ENCODE data around the gene SLC24A3. TPM values are rescaled to one million over a fixed set of nuclear protein-coding genes. Genes with fewer than 3 reads are reported as not detected.
A peak's percentile ranks its signal among the peaks of the same experiment; 100 is the strongest.

SLC24A3 gene
- total and polyA plus RNA-seq, 5 donors, result 0.57 to 1.1 (median 0.76) TPM

GRCh38 chr20:19648024-19648423, 435.6 kb downstream of the SLC24A3 start:
- no peaks in the 10 kb centered on the region for H3K27me3 ChIP-seq (ENCODE audit: control insufficient read depth, insufficient read depth)
- no peak overlapping the region for H3K27ac ChIP-seq (ENCODE audit: low read length)
- DNase-seq (no peak), ATAC-seq (no peak)
- 82% methylated on average over 2 of the region's 2 CpGs for WGBS
- no peak overlapping the region for H3K4me3 ChIP-seq (ENCODE audit: low read length)
- H3K9me3 ChIP-seq (ENCODE audit: control insufficient read depth, low read length), result no peaks in the 10 kb centered on the region
- intact Hi-C loops (cut with DNase I), result loop anchor here in 1 of 4 donors (5.0 kb wide), 1 partner anchor 936 kb away; no protein-coding TSS in a partner anchor
- no peaks in the 10 kb centered on the region for H3K4me1 ChIP-seq (ENCODE audit: control insufficient read depth, insufficient read depth, low read length)

DNA sequence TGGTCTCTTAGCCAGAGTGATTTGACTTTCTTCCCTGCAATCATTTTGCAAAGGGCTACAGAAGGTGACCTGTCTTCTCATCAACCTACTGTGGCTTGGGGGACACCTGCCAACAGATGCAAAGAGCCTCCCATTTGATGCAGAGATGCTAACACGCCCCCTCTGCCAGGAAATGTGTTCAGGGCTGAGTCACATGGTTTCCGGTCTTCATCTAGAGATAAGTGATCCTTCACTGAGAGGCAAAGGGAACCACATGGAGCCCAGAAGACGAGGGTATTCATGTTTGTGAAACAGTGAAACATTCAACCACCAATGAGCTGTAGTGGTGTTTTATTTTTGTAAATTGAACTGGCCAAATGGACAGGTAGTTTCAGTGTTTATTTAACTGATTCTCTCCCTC, 436.6 kb downstream of the SLC24A3 start:
- WGBS, result 48% methylated on average over 3 of the region's 3 CpGs
- Histone ChIP-seq H3K27ac (ENCODE audit: low read length) (no peak overlapping the region), H3K4me1 (ENCODE audit: control insufficient read depth, insufficient read depth, low read length) (no peaks in the 10 kb centered on the region), H3K4me3 (ENCODE audit: low read length) (no peak overlapping the region), H3K27me3 (ENCODE audit: control insufficient read depth, insufficient read depth) (no peaks in the 10 kb centered on the region), H3K9me3 (ENCODE audit: control insufficient read depth, low read length) (no peaks in the 10 kb centered on the region)
- DNase-seq (no peak), ATAC-seq (no peak)
- intact Hi-C loops (cut with DNase I), result loop anchor here in 1 of 4 donors (5.0 kb wide), 1 partner anchor 937 kb away; no protein-coding TSS in a partner anchor

- WGBS, result 63% methylated on average over 5 of the region's 5 CpGs
- intact Hi-C loops (cut with DNase I), result loop anchor here in 1 of 4 donors (10.0 kb wide), 1 partner anchor 748 kb away; no protein-coding TSS in a partner anchor
- Histone ChIP-seq H3K27me3 (ENCODE audit: control insufficient read depth, insufficient read depth) (no peaks in the 10 kb centered on the region), H3K27ac (ENCODE audit: low read length) (no peak overlapping the region), H3K4me3 (ENCODE audit: low read length) (no peak overlapping the region), H3K4me1 (ENCODE audit: control insufficient read depth, insufficient read depth, low read length) (no peaks in the 10 kb centered on the region), H3K9me3 (ENCODE audit: control insufficient read depth, low read length) (no peaks in the 10 kb centered on the region)
- DNase-seq, result no peak
- ATAC-seq, result no peak
These were observed 440.2 kb downstream of the SLC24A3 start for GRCh38 chr20:19652591-19653026.

GRCh38 chr20:19653327-19653726, 440.9 kb downstream of the SLC24A3 start:
- ATAC-seq (no peak), DNase-seq (no peak)
- Histone ChIP-seq H3K27ac (ENCODE audit: low read length) (no peak overlapping the region), H3K4me1 (ENCODE audit: control insufficient read depth, insufficient read depth, low read length) (no peaks in the 10 kb centered on the region), H3K4me3 (ENCODE audit: low read length) (no peak overlapping the region), H3K27me3 (ENCODE audit: control insufficient read depth, insufficient read depth) (no peaks in the 10 kb centered on the region), H3K9me3 (ENCODE audit: control insufficient read depth, low read length) (no peaks in the 10 kb centered on the region)
- intact Hi-C loops (cut with DNase I), result loop anchor here in 1 of 4 donors (10.0 kb wide), 1 partner anchor 749 kb away; no protein-coding TSS in a partner anchor
- 70% methylated on average over 6 of the region's 6 CpGs for WGBS

DNA sequence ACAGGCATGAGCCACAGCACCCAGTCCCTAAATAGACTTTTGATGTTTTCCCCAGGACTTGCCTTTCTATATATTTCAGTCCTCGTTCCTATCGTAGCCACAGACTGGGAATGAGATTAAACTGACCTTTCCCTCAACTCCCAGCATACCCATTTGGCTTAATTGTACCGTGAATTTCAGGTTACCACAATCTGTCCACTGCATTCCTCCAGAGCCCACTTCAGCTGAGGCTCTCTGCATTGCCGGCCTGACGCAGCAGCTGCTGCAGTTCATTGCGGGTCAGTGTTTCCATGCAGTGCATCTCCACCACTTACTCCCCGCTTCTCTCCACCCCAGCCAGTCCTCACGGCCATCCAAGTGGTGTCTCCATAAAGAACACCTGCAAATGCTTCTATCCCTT, 442.5 kb downstream of the SLC24A3 start:
- no peak for ATAC-seq
- Histone ChIP-seq H3K4me1 (ENCODE audit: control insufficient read depth, insufficient read depth, low read length) (no peaks in the 10 kb centered on the region), H3K9me3 (ENCODE audit: control insufficient read depth, low read length) (no peaks in the 10 kb centered on the region), H3K4me3 (ENCODE audit: low read length) (no peak overlapping the region), H3K27ac (ENCODE audit: low read length) (no peak overlapping the region), H3K27me3 (ENCODE audit: control insufficient read depth, insufficient read depth) (no peaks in the 10 kb centered on the region)
- intact Hi-C loops (cut with DNase I), result loop anchor here in 1 of 4 donors (10.0 kb wide), 1 partner anchor 750 kb away; no protein-coding TSS in a partner anchor
- WGBS, result 89% methylated on average over 8 of the region's 8 CpGs
- no peak for DNase-seq

GRCh38 chr20:19658137-19658536, 445.7 kb downstream of the SLC24A3 start:
- 84% methylated on average over 15 of the region's 15 CpGs for WGBS
- H3K4me3 ChIP-seq (ENCODE audit: low read length), result no peak overlapping the region
- ATAC-seq, result no peak
- intact Hi-C loops (cut with DNase I), result loop anchor here in 1 of 4 donors (10.0 kb wide), 1 partner anchor 753 kb away; no protein-coding TSS in a partner anchor
- H3K27ac ChIP-seq (ENCODE audit: low read length), result no peak overlapping the region
- H3K9me3 ChIP-seq (ENCODE audit: control insufficient read depth, low read length), result no peaks in the 10 kb centered on the region
- H3K4me1 ChIP-seq (ENCODE audit: control insufficient read depth, insufficient read depth, low read length), result no peaks in the 10 kb centered on the region
- DNase-seq, result no peak
- H3K27me3 ChIP-seq (ENCODE audit: control insufficient read depth, insufficient read depth), result no peaks in the 10 kb centered on the region

GRCh38 chr20:19659448-19659847, 447.0 kb downstream of the SLC24A3 start:
- Histone ChIP-seq H3K9me3 (ENCODE audit: control insufficient read depth, low read length) (no peaks in the 10 kb centered on the region), H3K27ac (ENCODE audit: low read length) (no peak overlapping the region), H3K4me1 (ENCODE audit: control insufficient read depth, insufficient read depth, low read length) (no peaks in the 10 kb centered on the region), H3K27me3 (ENCODE audit: control insufficient read depth, insufficient read depth) (no peaks in the 10 kb centered on the region), H3K4me3 (ENCODE audit: low read length) (no peak overlapping the region)
- ATAC-seq (no peak), DNase-seq (no peak)
- intact Hi-C loops (cut with DNase I), result loop anchor here in 1 of 4 donors (10.0 kb wide), 1 partner anchor 755 kb away; no protein-coding TSS in a partner anchor
- 79% methylated on average over 7 of the region's 7 CpGs for WGBS

GRCh38 chr20:19660808-19661378, 448.5 kb downstream of the SLC24A3 start:
- Histone ChIP-seq H3K27ac (ENCODE audit: low read length) (no peak overlapping the region), H3K4me1 (ENCODE audit: control insufficient read depth, insufficient read depth, low read length) (no peaks in the 10 kb centered on the region), H3K4me3 (ENCODE audit: low read length) (no peak overlapping the region), H3K27me3 (ENCODE audit: control insufficient read depth, insufficient read depth) (no peaks in the 10 kb centered on the region), H3K9me3 (ENCODE audit: control insufficient read depth, low read length) (no peaks in the 10 kb centered on the region)
- no peak for DNase-seq
- no peak for ATAC-seq
- WGBS, result 74% methylated on average over 9 of the region's 9 CpGs
- intact Hi-C loops (cut with DNase I), result loop anchor here in 3 of 4 donors (5.0 kb wide), 1 partner anchor 454 kb away; no protein-coding TSS in a partner anchor

- no peaks in the 10 kb centered on the region for H3K27me3 ChIP-seq (ENCODE audit: control insufficient read depth, insufficient read depth)
- DNase-seq, result peak; percentile 55 to 78 (median 73)
- H3K4me3 ChIP-seq (ENCODE audit: low read length), result no peak overlapping the region
- H3K27ac ChIP-seq (ENCODE audit: low read length), result no peak overlapping the region
- H3K9me3 ChIP-seq (ENCODE audit: control insufficient read depth, low read length), result no peaks in the 10 kb centered on the region
- ATAC-seq, result peak; percentile 76 to 83
- 34% methylated on average over 19 of the region's 19 CpGs for WGBS
- H3K4me1 ChIP-seq (ENCODE audit: control insufficient read depth, insufficient read depth, low read length), result no peaks in the 10 kb centered on the region
- intact Hi-C loops (cut with DNase I), result loop anchor here (2.0 to 5.0 kb wide), 2 partner anchors 455 kb away; no protein-coding TSS in a partner anchor
These were observed 449.5 kb downstream of the SLC24A3 start for GRCh38 chr20:19661717-19662636.

- DNase-seq, result no peak
- H3K4me1 ChIP-seq (ENCODE audit: control insufficient read depth, insufficient read depth, low read length), result no peaks in the 10 kb centered on the region
- H3K27ac ChIP-seq (ENCODE audit: low read length), result no peak overlapping the region
- ATAC-seq, result no peak
- intact Hi-C loops (cut with DNase I), result loop anchor here (2.0 to 5.0 kb wide), 2 partner anchors 455 to 456 kb away; no protein-coding TSS in a partner anchor
- H3K27me3 ChIP-seq (ENCODE audit: control insufficient read depth, insufficient read depth), result no peaks in the 10 kb centered on the region
- H3K9me3 ChIP-seq (ENCODE audit: control insufficient read depth, low read length), result no peaks in the 10 kb centered on the region
- 48% methylated on average over 9 of the region's 9 CpGs for WGBS
- no peak overlapping the region for H3K4me3 ChIP-seq (ENCODE audit: low read length)
These were observed 450.2 kb downstream of the SLC24A3 start for GRCh38 chr20:19662637-19662995.

- DNase-seq, result no peak
- no peaks in the 10 kb centered on the region for H3K4me1 ChIP-seq (ENCODE audit: control insufficient read depth, insufficient read depth, low read length)
- H3K27me3 ChIP-seq (ENCODE audit: control insufficient read depth, insufficient read depth), result no peaks in the 10 kb centered on the region
- no peak overlapping the region for H3K4me3 ChIP-seq (ENCODE audit: low read length)
- H3K9me3 ChIP-seq (ENCODE audit: control insufficient read depth, low read length), result no peaks in the 10 kb centered on the region
- no peak for ATAC-seq
- WGBS, result 91% methylated on average over 3 of the region's 3 CpGs
- intact Hi-C loops (cut with DNase I), result no loop called here
- H3K27ac ChIP-seq (ENCODE audit: low read length), result no peak overlapping the region
These were observed 456.0 kb downstream of the SLC24A3 start for GRCh38 chr20:19668418-19668817.

All from right cardiac atrium (tissue), 5 donors.